HCT116 (cell line): Measurements from ENCODE around the gene OR52E2. TPM values are rescaled to one million over a fixed set of nuclear protein-coding genes. Genes with fewer than 3 reads are reported as not detected.

Experiments used
- ATAC-seq: fragments of 200-7000 bp; cut with Tn5 transposase; 2 replicates; pipeline ENCODE4 v1.9.1; 2020; ENCODE audit warnings: mild to moderate bottlenecking, moderate library complexity
- BruUV-seq: library from RNA; stranded (reverse); fragments of 400-500 nt; replicated peaks from 2 replicates; lab custom pipeline; 2021; lab: Mats Ljungman, UMichigan
- CTCF ChIA-PET: fragments of 300-600 bp; sonication (Branson Sonifier 250); formaldehyde crosslinking; loops from one replicate; lab custom pipeline; 2021; ENCODE audit warnings: antibody characterized with exemption; lab: Charles Lee
- POLR2A ChIA-PET: fragments of 300-600, 350-600 bp; sonication (Branson Sonifier 250); formaldehyde crosslinking; loops from one replicate; lab custom pipeline; 2021; ENCODE audit warnings: antibody characterized with exemption; lab: Charles Lee
- RAD21 ChIA-PET, 2 experiments: fragments of 300-600 bp; sonication (Branson Sonifier 250); formaldehyde crosslinking; loops; one replicate each; lab custom pipeline; 2023; ENCODE audit warnings: low total read pairs in 2 of 2; ENCODE audit not compliant: uncharacterized antibody in 2 of 2, unreplicated experiment in 2 of 2, low non-redundant PET in 1 of 2; lab: Charles Lee
- DNase-seq: peaks from one replicate; pipeline ENCODE4 v3.0.0-alpha.2; 2010; ENCODE audit warnings: low read depth, low spot score
- H2AFZ ChIP-seq: fragments of 200-600 bp; shearing (Covaris generic), sonication (generic); 2 replicates; pipeline ENCODE4 v1.6.1; 2017; ENCODE audit warnings: low read depth, mixed run types, mixed read lengths, antibody characterized with exemption, low read length; ENCODE audit not compliant: poor library complexity, severe bottlenecking
- H3K27ac ChIP-seq: 2 replicates; pipeline ENCODE4 v1.5.1; 2012; ENCODE audit warnings: low read depth, low read length
- H3K27me3 ChIP-seq: fragments of 200-600 bp; sonication (generic); 2 replicates; pipeline ENCODE4 v1.6.1; 2016; ENCODE audit warnings: mixed run types, low read length, mixed read lengths; ENCODE audit not compliant: insufficient read depth
- H3K36me3 ChIP-seq, 2 experiments: fragments of 200-500 bp in 1 of 2; fragments of 200-600 bp in 1 of 2; sonication (Bioruptor generic) in 1 of 2; sonication (generic) in 1 of 2; 2 replicates each; pipeline versions ENCODE4 v1.5.1 to v1.6.1; 2014 to 2016; ENCODE audit warnings: low read length in 2 of 2, inconsistent platforms in 1 of 2, mixed read lengths in 1 of 2, mixed run types in 1 of 2; ENCODE audit not compliant: insufficient read depth in 2 of 2, control insufficient read depth in 1 of 2
- H3K4me1 ChIP-seq, 2 experiments: fragments of 200-600 bp in 1 of 2; sonication (generic) in 1 of 2; 2 replicates each; pipeline versions ENCODE4 v1.5.1 to v1.6.1; 2012 to 2017; ENCODE audit warnings: low read length in 2 of 2, inconsistent platforms in 1 of 2, mild to moderate bottlenecking in 1 of 2, mixed read lengths in 1 of 2, mixed run types in 1 of 2, moderate library complexity in 1 of 2; ENCODE audit not compliant: insufficient read depth in 2 of 2, control insufficient read depth in 1 of 2
- H3K4me2 ChIP-seq: fragments of 200-600 bp; sonication (generic); 2 replicates; pipeline ENCODE4 v1.6.1; 2017; ENCODE audit warnings: mixed run types, low read length, mixed read lengths
- H3K4me3 ChIP-seq, 2 experiments: fragments of 200-600 bp in 1 of 2; sonication (generic) in 1 of 2; replicated peaks in 1 of 2; 2 replicates each; pipeline ENCODE4 v1.5.1; 2011 to 2016; ENCODE audit warnings: low read length in 2 of 2, control low read depth in 1 of 2, low read depth in 1 of 2, mild to moderate bottlenecking in 1 of 2, mixed read lengths in 1 of 2, mixed run types in 1 of 2
- H3K79me2 ChIP-seq: fragments of 200-600 bp; sonication (generic); 2 replicates; pipeline ENCODE4 v1.6.1; 2017; ENCODE audit warnings: mild to moderate bottlenecking, mixed run types, low read length, moderate library complexity, mixed read lengths; ENCODE audit not compliant: insufficient read depth
- H3K9ac ChIP-seq: fragments of 200-600 bp; sonication (generic); 2 replicates; pipeline ENCODE4 v1.6.1; 2016; ENCODE audit warnings: low read length, mixed read lengths
- H3K9me2 ChIP-seq: fragments of 200-600 bp; sonication (generic), shearing (Covaris generic); 2 replicates; pipeline ENCODE4 v1.6.1; 2017; ENCODE audit warnings: mixed run types, mild to moderate bottlenecking, moderate library complexity; ENCODE audit not compliant: insufficient read depth
- H3K9me3 ChIP-seq, 2 experiments: fragments of 200-500 bp in 1 of 2; fragments of 200-600 bp in 1 of 2; sonication (Bioruptor generic) in 1 of 2; sonication (generic) in 1 of 2; 2 replicates each; pipeline ENCODE4 v1.6.1; 2014 to 2017; ENCODE audit warnings: low read length in 2 of 2, mixed read lengths in 2 of 2, inconsistent platforms in 1 of 2, low read depth in 1 of 2, mild to moderate bottlenecking in 1 of 2, mixed run types in 1 of 2, moderate library complexity in 1 of 2; ENCODE audit not compliant: control insufficient read depth in 1 of 2, insufficient read depth in 1 of 2
- H4K20me1 ChIP-seq: fragments of 200-600 bp; sonication (generic), shearing (Covaris generic); 2 replicates; pipeline ENCODE4 v1.6.1; 2017; ENCODE audit warnings: mixed run types, mild to moderate bottlenecking, moderate library complexity; ENCODE audit not compliant: insufficient read depth
- ATF3 ChIP-seq: IDR thresholded peaks from 2 replicates; pipeline ENCODE4 v1.6.1; 2012
- CBX3 ChIP-seq: IDR thresholded peaks from 2 replicates; pipeline ENCODE4 v1.6.1; 2012; ENCODE audit warnings: low read depth
- CTCF ChIP-seq, 3 experiments: fragments of 200-600 bp in 1 of 3; sonication (generic) in 1 of 3; IDR thresholded peaks in 2 of 3; conservative IDR thresholded peaks in 1 of 3; 2 replicates each; pipeline ENCODE4 v1.5.1; 2012 to 2017; ENCODE audit warnings: low read depth in 2 of 3, low read length in 2 of 3, antibody characterized with exemption in 1 of 3, borderline replicate concordance in 1 of 3, control low read depth in 1 of 3, mild to moderate bottlenecking in 1 of 3, mixed read lengths in 1 of 3, mixed run types in 1 of 3, moderate library complexity in 1 of 3; ENCODE audit not compliant: insufficient read depth in 1 of 3
- EGR1 ChIP-seq: IDR thresholded peaks from 2 replicates; pipeline ENCODE4 v1.6.1; 2012; ENCODE audit warnings: low read depth
- EZH2phosphoT487 ChIP-seq: fragments of 200-600 bp; IDR thresholded peaks from 2 replicates; pipeline ENCODE4 v1.6.1; 2018; ENCODE audit warnings: antibody characterized with exemption, borderline replicate concordance
- FOSL1 ChIP-seq: IDR thresholded peaks from 2 replicates; pipeline ENCODE4 v1.6.1; 2012; ENCODE audit warnings: low read depth
- JUND ChIP-seq: IDR thresholded peaks from 2 replicates; pipeline ENCODE4 v1.6.1; 2012
- MAX ChIP-seq: IDR thresholded peaks from 2 replicates; pipeline ENCODE4 v1.6.1; 2012
- POLR2A ChIP-seq: IDR thresholded peaks from 2 replicates; pipeline ENCODE4 v1.7.0; 2011; ENCODE audit warnings: borderline replicate concordance; ENCODE audit not compliant: insufficient read depth, insufficient read length; ENCODE audit errors: extremely low read depth
- POLR2AphosphoS5 ChIP-seq: IDR thresholded peaks from 2 replicates; pipeline ENCODE4 v1.6.1; 2011; ENCODE audit warnings: mild to moderate bottlenecking, low read depth, low read length, moderate library complexity
- SIN3A ChIP-seq: IDR thresholded peaks from 2 replicates; pipeline ENCODE4 v1.6.1; 2012; ENCODE audit warnings: low read depth
- SRF ChIP-seq: IDR thresholded peaks from 2 replicates; pipeline ENCODE4 v1.6.1; 2012; ENCODE audit warnings: low read depth
- TCF7L2 ChIP-seq: IDR thresholded peaks from 2 replicates; pipeline ENCODE4 v1.7.0; 2011; ENCODE audit warnings: borderline replicate concordance, inconsistent platforms; ENCODE audit not compliant: insufficient read depth, insufficient read length; ENCODE audit errors: extremely low read depth
- YY1 ChIP-seq: IDR thresholded peaks from 2 replicates; pipeline ENCODE4 v1.6.1; 2011; ENCODE audit warnings: low read length, low read depth, moderate library complexity, mild to moderate bottlenecking; ENCODE audit not compliant: insufficient replicate concordance; ENCODE audit errors: extremely low read depth
- ZBTB33 ChIP-seq: IDR thresholded peaks from 2 replicates; pipeline ENCODE4 v1.6.1; 2011; ENCODE audit warnings: mild to moderate bottlenecking, low read length, moderate library complexity; ENCODE audit not compliant: insufficient replicate concordance; ENCODE audit errors: extremely low read depth
- ZNF274 ChIP-seq: fragments of 200-500 bp; sonication (Bioruptor generic); IDR thresholded peaks from 2 replicates; pipeline ENCODE4 v1.6.1; 2014; ENCODE audit warnings: mild to moderate bottlenecking, low read depth, low read length, inconsistent platforms
- intact Hi-C: fragments of 100-400 bp; cut with micrococcal nuclease; formaldehyde crosslinking; loops from 2 replicates; pipeline ENCODE4 v1.10.0; 2022
- total RNA-seq: library from RNA; stranded (reverse); gene quantifications from one replicate; pipeline ENCODE4 v1.2.1, GENCODE V29; 2021; ENCODE audit not compliant: unreplicated experiment

OR52E2 gene
- total RNA-seq, 1 experiment from 2014 or later: not detected

- BruUV-seq: no TSS peak
- intact Hi-C loops: no loop called here
- Histone ChIP-seq H3K4me1 (no peaks in the 10 kb centered on the region), H3K79me2 (no peaks in the 10 kb centered on the region), H3K36me3 (no peaks in the 10 kb centered on the region), H3K9ac (no peak overlapping the region), H3K4me2 (no peak overlapping the region), H3K9me3 (no peaks in the 10 kb centered on the region), H3K9me2 (no peaks in the 10 kb centered on the region), H2AFZ (no peak overlapping the region), H3K27me3 (peaks cover 75% of the 10 kb centered on the region), H3K27ac (no peak overlapping the region), H3K4me3 (no peak overlapping the region), H4K20me1 (no peaks in the 10 kb centered on the region)
- POLR2A ChIA-PET: no interaction called here
- CTCF ChIA-PET: no interaction called here
- ATAC-seq (no peak), DNase-seq (no peak)
- RAD21 ChIA-PET: no interaction called here
- TF ChIP-seq POLR2AphosphoS5: no peak
- no peak for TF ChIP-seq TCF7L2
- no peak for TF ChIP-seq SIN3A
- no peak for TF ChIP-seq ZNF274
Observed at GRCh38 chr11:5092821-5093585, 33.6 kb upstream of the OR52E2 start.

GRCh38 chr11:5090668-5091067 lies 31.2 kb upstream of the OR52E2 start:
- H3K4me1 ChIP-seq: no peaks in the 10 kb centered on the region
- no TSS peak for BruUV-seq
- H3K9me3 ChIP-seq: no peaks in the 10 kb centered on the region
- no peak overlapping the region for H3K9ac ChIP-seq
- H3K4me2 ChIP-seq: no peak overlapping the region
- ChIA-PET RAD21 (no interaction called here), CTCF (no interaction called here), POLR2A (no interaction called here)
- no peak overlapping the region for H2AFZ ChIP-seq
- H3K79me2 ChIP-seq: no peaks in the 10 kb centered on the region
- no peak for ATAC-seq
- H3K36me3 ChIP-seq: no peaks in the 10 kb centered on the region
- H3K27me3 ChIP-seq: peaks cover 73% of the 10 kb centered on the region
- H3K9me2 ChIP-seq: no peaks in the 10 kb centered on the region
- no peak overlapping the region for H3K27ac ChIP-seq
- no peak overlapping the region for H3K4me3 ChIP-seq
- intact Hi-C loops: no loop called here
- DNase-seq: no peak
- no peaks in the 10 kb centered on the region for H4K20me1 ChIP-seq
- TF ChIP-seq SIN3A (no peak), JUND (no peak), SRF (no peak), POLR2A (no peak), POLR2AphosphoS5 (no peak), EZH2phosphoT487 (no peak), YY1 (no peak), ATF3 (no peak), CBX3 (no peak), EGR1 (no peak), ZBTB33 (no peak), FOSL1 (no peak), MAX (no peak), ZNF274 (no peak), CTCF (IDR thresholded peaks at IDR 0.05 in 2 of 3, conservative IDR thresholded peaks at IDR 0.05 in 1 of 3; ENCODE audit: borderline replicate concordance in 1 of 3, insufficient read depth in 1 of 3, low read depth in 2 of 3, low read length in 2 of 3) (no peak)
